Measurements from ENCODE around the gene SCN10A.

The SCN10A gene

GRCh38 chr3:38698760-38699159 is 117.3 kb downstream of the SCN10A start:
- no peak overlapping the region for H3K4me2 ChIP-seq (ENCODE audit: low read length)
- no peak overlapping the region for H3K9ac ChIP-seq
- no peaks in the 10 kb centered on the region for H3K27me3 ChIP-seq (ENCODE audit: control insufficient read depth, insufficient read depth, low read length)
- H2AFZ ChIP-seq, result no peak overlapping the region
- no peaks in the 10 kb centered on the region for H3K36me3 ChIP-seq (ENCODE audit: control insufficient read depth, insufficient read depth, low read length)
- H3K79me2 ChIP-seq, result no peaks in the 10 kb centered on the region
- no peak overlapping the region for H3K27ac ChIP-seq
- TF ChIP-seq CTCF (IDR thresholded peaks at IDR 0.05), result no peak
- no peak overlapping the region for H3K4me3 ChIP-seq (ENCODE audit: low read depth, low read length)
- no peaks in the 10 kb centered on the region for H3K9me3 ChIP-seq (ENCODE audit: control insufficient read depth, low read length)
- H3K4me1 ChIP-seq, result no peaks in the 10 kb centered on the region

DNA sequence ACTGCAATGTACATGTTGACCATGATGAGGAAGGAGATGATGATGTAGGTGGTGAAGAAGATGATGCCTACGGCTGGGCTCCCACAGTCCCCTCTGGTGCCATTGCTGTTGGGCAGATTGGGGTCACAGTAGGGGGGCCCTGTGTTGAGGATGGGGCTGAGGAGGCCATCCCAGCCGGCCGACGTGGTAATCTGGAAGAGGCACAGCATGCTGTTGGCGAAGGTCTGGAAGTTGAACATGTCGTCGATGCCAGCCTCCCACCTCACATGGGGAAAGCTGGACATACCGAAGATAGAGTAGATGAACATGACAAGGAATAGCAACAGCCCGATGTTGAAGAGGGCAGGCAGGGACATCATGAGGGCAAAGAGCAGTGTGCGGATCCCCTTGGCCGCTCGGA is 118.0 kb downstream of the SCN10A start:
- Histone ChIP-seq H2AFZ (no peak overlapping the region), H3K9ac (no peak overlapping the region), H3K4me2 (ENCODE audit: low read length) (no peak overlapping the region), H3K4me3 (ENCODE audit: low read depth, low read length) (no peak overlapping the region), H3K4me1 (no peaks in the 10 kb centered on the region), H3K79me2 (no peaks in the 10 kb centered on the region), H3K36me3 (ENCODE audit: control insufficient read depth, insufficient read depth, low read length) (no peaks in the 10 kb centered on the region), H3K27me3 (ENCODE audit: control insufficient read depth, insufficient read depth, low read length) (no peaks in the 10 kb centered on the region), H3K9me3 (ENCODE audit: control insufficient read depth, low read length) (no peaks in the 10 kb centered on the region), H3K27ac (no peak overlapping the region)
- no peak for TF ChIP-seq CTCF (IDR thresholded peaks at IDR 0.05)

GRCh38 chr3:38696034-38696433 is 120.0 kb downstream of the SCN10A start:
- no peaks in the 10 kb centered on the region for H3K36me3 ChIP-seq (ENCODE audit: control insufficient read depth, insufficient read depth, low read length)
- no peaks in the 10 kb centered on the region for H3K27me3 ChIP-seq (ENCODE audit: control insufficient read depth, insufficient read depth, low read length)
- no peaks in the 10 kb centered on the region for H3K79me2 ChIP-seq
- no peak for TF ChIP-seq CTCF (IDR thresholded peaks at IDR 0.05)
- no peak overlapping the region for H3K4me3 ChIP-seq (ENCODE audit: low read depth, low read length)
- no peaks in the 10 kb centered on the region for H3K9me3 ChIP-seq (ENCODE audit: control insufficient read depth, low read length)
- no peak overlapping the region for H3K27ac ChIP-seq
- no peak overlapping the region for H2AFZ ChIP-seq
- H3K4me2 ChIP-seq (ENCODE audit: low read length), result no peak overlapping the region
- no peaks in the 10 kb centered on the region for H3K4me1 ChIP-seq
- no peak overlapping the region for H3K9ac ChIP-seq

GRCh38 chr3:38690185-38690584 is 125.8 kb downstream of the SCN10A start:
- Histone ChIP-seq H3K4me2 (ENCODE audit: low read length) (no peak overlapping the region), H3K4me3 (ENCODE audit: low read depth, low read length) (no peak overlapping the region), H3K36me3 (ENCODE audit: control insufficient read depth, insufficient read depth, low read length) (no peaks in the 10 kb centered on the region), H3K27ac (no peak overlapping the region), H3K4me1 (no peaks in the 10 kb centered on the region), H3K79me2 (no peaks in the 10 kb centered on the region), H2AFZ (no peak overlapping the region), H3K27me3 (ENCODE audit: control insufficient read depth, insufficient read depth, low read length) (no peaks in the 10 kb centered on the region), H3K9me3 (ENCODE audit: control insufficient read depth, low read length) (no peaks in the 10 kb centered on the region), H3K9ac (no peak overlapping the region)
- TF ChIP-seq CTCF (IDR thresholded peaks at IDR 0.05), result no peak

GRCh38 chr3:38689774-38690173 is 126.2 kb downstream of the SCN10A start:
- H2AFZ ChIP-seq, result no peak overlapping the region
- no peaks in the 10 kb centered on the region for H3K4me1 ChIP-seq
- no peak overlapping the region for H3K4me2 ChIP-seq (ENCODE audit: low read length)
- no peaks in the 10 kb centered on the region for H3K9me3 ChIP-seq (ENCODE audit: control insufficient read depth, low read length)
- no peak overlapping the region for H3K4me3 ChIP-seq (ENCODE audit: low read depth, low read length)
- no peak overlapping the region for H3K27ac ChIP-seq
- H3K79me2 ChIP-seq, result no peaks in the 10 kb centered on the region
- H3K9ac ChIP-seq, result no peak overlapping the region
- no peaks in the 10 kb centered on the region for H3K36me3 ChIP-seq (ENCODE audit: control insufficient read depth, insufficient read depth, low read length)
- H3K27me3 ChIP-seq (ENCODE audit: control insufficient read depth, insufficient read depth, low read length), result no peaks in the 10 kb centered on the region
- no peak for TF ChIP-seq CTCF (IDR thresholded peaks at IDR 0.05)
